Activated CD4-positive, CD25-positive, alpha-beta regulatory T cell (primary cell): ENCODE results near the gene FEZ2.

ENCODE experiments used
- DNase-seq, 4 experiments: peaks; one replicate each; lab custom pipeline; 2025; lab: John Stamatoyannopoulos, UW

The FEZ2 gene

GRCh38 chr2:36561237-36561944, 36.6 kb downstream of the FEZ2 start:
- DNase-seq, result no peak

- DNase-seq, result no peak
Observed at GRCh38 chr2:36560726-36561125, 37.2 kb downstream of the FEZ2 start.

- DNase-seq, result no peak
Observed at GRCh38 chr2:36559221-36559942, 38.6 kb downstream of the FEZ2 start.

GRCh38 chr2:36556842-36557241, 41.1 kb downstream of the FEZ2 start:
- no peak for DNase-seq

- DNase-seq, result no peak
Observed at GRCh38 chr2:36555789-36556188, 42.2 kb downstream of the FEZ2 start.

- DNase-seq, result no peak
Observed at GRCh38 chr2:36554531-36554930, 43.4 kb downstream of the FEZ2 start.

- DNase-seq, result no peak
Observed at GRCh38 chr2:36553683-36554082, 44.3 kb downstream of the FEZ2 start.

GRCh38 chr2:36550006-36550405, 48.0 kb downstream of the FEZ2 start:
- DNase-seq, result no peak

GRCh38 chr2:36549165-36549574, 48.8 kb downstream of the FEZ2 start:
- DNase-seq, result no peak

- no peak for DNase-seq
Observed at GRCh38 chr2:36547906-36548305, 50.1 kb downstream of the FEZ2 start.

- DNase-seq, result no peak
Observed at GRCh38 chr2:36545871-36546416, 52.0 kb downstream of the FEZ2 start.

- no peak for DNase-seq
Observed at GRCh38 chr2:36544638-36545338, 53.2 kb downstream of the FEZ2 start.

GRCh38 chr2:36541891-36542595, 55.9 kb downstream of the FEZ2 start:
- DNase-seq, result no peak

- DNase-seq, result no peak
Observed at GRCh38 chr2:36540986-36541754, 56.8 kb downstream of the FEZ2 start.

GRCh38 chr2:36539631-36540030, 58.3 kb downstream of the FEZ2 start:
- DNase-seq, result no peak

GRCh38 chr2:36538335-36538734, 59.6 kb downstream of the FEZ2 start:
- no peak for DNase-seq

GRCh38 chr2:36536776-36537175, 61.2 kb downstream of the FEZ2 start:
- no peak for DNase-seq

- DNase-seq, result no peak
Observed at GRCh38 chr2:36535099-36535498, 62.9 kb downstream of the FEZ2 start.

- no peak for DNase-seq
Observed at GRCh38 chr2:36534275-36534799, 63.6 kb downstream of the FEZ2 start.

GRCh38 chr2:36530983-36531354, 67.0 kb downstream of the FEZ2 start:
- DNase-seq, result no peak
